Transverse colon (tissue), 4 donors: ENCODE measurements around the gene DDI1.

ENCODE experiments used
- CTCF ChIP-seq, 5 experiments: fragments of 200-600 bp in 3 of 5; fragments of 450-650 bp in 2 of 5; sonication (generic) in 3 of 5; IDR thresholded peaks; 1 replicate in 2 of 5; 2 replicates in 3 of 5; pipeline ENCODE4 v1.5.1; 2016 to 2017; ENCODE audit warnings: antibody characterized with exemption in 5 of 5, inconsistent platforms in 3 of 5, mild to moderate bottlenecking in 2 of 5, moderate library complexity in 1 of 5
- POLR2A ChIP-seq: fragments of 450-650 bp; IDR thresholded peaks from one replicate; pipeline ENCODE4 v1.6.1; 2016; ENCODE audit warnings: antibody characterized with exemption, mild to moderate bottlenecking, moderate library complexity
- POLR2AphosphoS5 ChIP-seq, 3 donors: sonication (generic); formaldehyde crosslinking; IDR thresholded peaks; one replicate each; pipeline ENCODE4 v1.6.1; 2016; ENCODE audit warnings: antibody characterized with exemption in 3 of 3

GRCh38 chr11:104036995-104037394, 555 bp downstream of the DDI1 start:
- TF ChIP-seq CTCF (IDR thresholded peaks at IDR 0.05) (no peak), POLR2AphosphoS5 (IDR thresholded peaks at IDR 0.05) (no peak), POLR2A (no peak)
